K562 (cell line): ENCODE data around the gene APBB2. TPM values are rescaled to one million over a fixed set of nuclear protein-coding genes. Genes with fewer than 3 reads are reported as not detected.

Experiments
- ATAC-seq: fragments of 200-7000 bp; cut with Tn5 transposase; 3 replicates; pipeline ENCODE4 v1.9.1; 2020; ENCODE audit warnings: moderate library complexity
- BruUV-seq: library from RNA; stranded (reverse); fragments of 400-500 nt; replicated peaks from 2 replicates; lab custom pipeline; 2021; lab: Mats Ljungman, UMichigan
- CTCF ChIA-PET: fragments of 300-600 bp; formaldehyde crosslinking; extraction: SDS; loops from one replicate; lab custom pipeline; 2021; ENCODE audit warnings: low intra/inter-chr PET ratio; lab: Yijun Ruan, JAX
- POLR2A ChIA-PET: fragments of 300-600, 350-650 bp; sonication (Branson Sonifier 250); formaldehyde crosslinking; extraction: SDS; loops from one replicate; lab custom pipeline; 2021; ENCODE audit warnings: antibody characterized with exemption, inconsistent platforms; lab: Yijun Ruan, JAX
- DNase-seq, 4 experiments: peaks; one replicate each; pipeline versions ENCODE4 v3.0.0 to v3.0.0-alpha.2; 2011 to 2018; ENCODE audit warnings: low spot score in 3 of 4, mixed read lengths in 3 of 4; ENCODE audit errors: extremely low read depth in 1 of 4
- FAIRE-seq: peaks from 2 replicates; lab custom pipeline; 2011; peaks lifted over from hg19 to GRCh38; lab: Jason Lieb, UNC
- H2AFZ ChIP-seq: 2 replicates; pipeline ENCODE4 v1.6.0; 2011; ENCODE audit warnings: low read depth, low read length, control low read depth, inconsistent platforms
- H3K27ac ChIP-seq: fragments of 200-600 bp; 3 replicates; pipeline ENCODE4 v1.8.0; 2011; ENCODE audit warnings: low read depth, mild to moderate bottlenecking, control low read depth, inconsistent platforms, low read length, moderate library complexity, mixed read lengths; ENCODE audit errors: extremely low read depth
- H3K27me3 ChIP-seq, 2 experiments: fragments of 300-600 bp in 1 of 2; 2 replicates in 1 of 2; 3 replicates in 1 of 2; pipeline versions ENCODE4 v1.6.0 to v1.8.0; 2011; ENCODE audit warnings: inconsistent platforms in 2 of 2, low read length in 2 of 2, mild to moderate bottlenecking in 1 of 2, mixed read lengths in 1 of 2, moderate library complexity in 1 of 2; ENCODE audit not compliant: control insufficient read depth in 2 of 2, insufficient read depth in 2 of 2
- H3K36me3 ChIP-seq: fragments of 300-600 bp; 3 replicates; pipeline ENCODE4 v1.8.0; 2011; ENCODE audit warnings: mild to moderate bottlenecking, low read length, inconsistent platforms; ENCODE audit not compliant: control insufficient read depth, insufficient read depth
- H3K4me1 ChIP-seq, 2 experiments: fragments of 200-600 bp in 1 of 2; replicated peaks in 1 of 2; 2 replicates in 1 of 2; 3 replicates in 1 of 2; pipeline versions ENCODE4 v1.5.1 to v1.8.0; 2011; ENCODE audit warnings: inconsistent platforms in 2 of 2, low read length in 2 of 2, mild to moderate bottlenecking in 1 of 2, mixed read lengths in 1 of 2, moderate library complexity in 1 of 2; ENCODE audit not compliant: control insufficient read depth in 2 of 2, insufficient read depth in 2 of 2
- H3K4me2 ChIP-seq: 2 replicates; pipeline ENCODE4 v1.6.1; 2011; ENCODE audit warnings: low read length, control low read depth, inconsistent platforms, mixed read lengths; ENCODE audit not compliant: insufficient read depth
- H3K4me3 ChIP-seq: fragments of 200-600 bp; sonication (generic), shearing (Covaris generic); 2 replicates; pipeline ENCODE4 v1.5.1; 2016; ENCODE audit warnings: control low read depth, inconsistent platforms
- H3K79me2 ChIP-seq: fragments of 200-600 bp; 3 replicates; pipeline ENCODE4 v1.8.0; 2011; ENCODE audit warnings: low read length, inconsistent platforms; ENCODE audit not compliant: control insufficient read depth, insufficient read depth
- H3K9ac ChIP-seq, 2 experiments: 2 replicates each; pipeline versions ENCODE4 v1.6.0 to v1.6.1; 2011; ENCODE audit warnings: low read depth in 2 of 2, low read length in 2 of 2, control low read depth in 1 of 2, inconsistent platforms in 1 of 2, mild to moderate bottlenecking in 1 of 2, mixed read lengths in 1 of 2; ENCODE audit not compliant: insufficient read depth in 1 of 2
- H3K9me1 ChIP-seq: one replicate; pipeline ENCODE4 v1.6.0; 2011; ENCODE audit warnings: inconsistent platforms, mild to moderate bottlenecking, low read length, moderate library complexity; ENCODE audit not compliant: control insufficient read depth, insufficient read depth
- H3K9me3 ChIP-seq: replicated peaks from 2 replicates; pipeline ENCODE4 v1.5.1; 2011; ENCODE audit warnings: low read depth, low read length, inconsistent platforms; ENCODE audit not compliant: control insufficient read depth, insufficient read depth
- H4K20me1 ChIP-seq: replicated peaks from 2 replicates; pipeline ENCODE4 v1.6.1; 2011; ENCODE audit warnings: low read length, inconsistent platforms, mixed read lengths; ENCODE audit not compliant: control insufficient read depth, insufficient read depth
- CEBPB ChIP-seq: fragments of 450-650 bp; IDR thresholded peaks from 2 replicates; pipeline ENCODE4 v1.6.1; 2016; ENCODE audit warnings: missing genetic modification characterization, missing compliant biosample characterization
- E4F1 ChIP-seq: fragments of 250-450 bp; sonication (Bioruptor Pico); IDR thresholded peaks from 2 replicates; pipeline ENCODE4 v1.5.0; 2021; ENCODE audit warnings: mild to moderate bottlenecking, borderline replicate concordance
- GATA2 ChIP-seq: sonication (generic); formaldehyde crosslinking; IDR thresholded peaks from 2 replicates; pipeline ENCODE4 v1.4.0; 2020; ENCODE audit warnings: mild to moderate bottlenecking, missing genetic modification reagents
- KDM2B ChIP-seq: fragments of 250-450 bp; sonication (Bioruptor Pico); IDR thresholded peaks from 2 replicates; pipeline ENCODE4 v1.8.0; 2021; ENCODE audit warnings: mild to moderate bottlenecking, moderate library complexity
- MCM2 ChIP-seq: fragments of 450-650 bp; IDR thresholded peaks from 2 replicates; pipeline ENCODE4 v1.6.1; 2017; ENCODE audit warnings: low read depth, mild to moderate bottlenecking
- SRF ChIP-seq, 2 experiments: fragments of 250-450, 450-650 bp in 1 of 2; sonication (Bioruptor Pico) in 1 of 2; sonication (generic) in 1 of 2; formaldehyde crosslinking; IDR thresholded peaks; 2 replicates each; pipeline versions ENCODE4 v1.5.0 to v1.5.1; 2020 to 2022; ENCODE audit warnings: mild to moderate bottlenecking in 1 of 2, missing genetic modification reagents in 1 of 2
- TARDBP ChIP-seq: fragments of 450-650 bp; IDR thresholded peaks from 2 replicates; pipeline ENCODE4 v1.6.1; 2016
- UBTF ChIP-seq, 2 experiments: IDR thresholded peaks; 2 replicates each; pipeline ENCODE4 v1.6.1; 2012; ENCODE audit warnings: improper control_type of control experiment in 2 of 2, low read depth in 2 of 2, low read length in 2 of 2, borderline replicate concordance in 1 of 2
- VEZF1 ChIP-seq: fragments of 200-800 bp; sonication (Bioruptor generic); IDR thresholded peaks from 2 replicates; pipeline ENCODE4 v1.6.1; 2017; ENCODE audit warnings: missing genetic modification characterization, missing compliant biosample characterization
- ZNF395 ChIP-seq: fragments of 200-800 bp; sonication (Bioruptor generic); IDR thresholded peaks from 2 replicates; pipeline ENCODE4 v1.6.1; 2017; ENCODE audit warnings: missing genetic modification characterization, missing compliant biosample characterization
- ZNF644 ChIP-seq: fragments of 200-800 bp; sonication (Bioruptor generic); IDR thresholded peaks from 2 replicates; pipeline ENCODE4 v1.6.1; 2016; ENCODE audit warnings: low read depth, missing genetic modification characterization, missing compliant biosample characterization
- ZSCAN29 ChIP-seq: fragments of 450-650 bp; IDR thresholded peaks from 2 replicates; pipeline ENCODE4 v1.6.1; 2017
- WGBS: fragments of 100-300 bp; shearing (Covaris generic); methylation state at CpG from one replicate; pipeline ENCODE4 v1.1.6; 2016; ENCODE audit warnings: low coverage, mixed read lengths; ENCODE audit not compliant: insufficient coverage; ENCODE audit errors: missing lambda C conversion rate; 5-methylcytosine and 5-hydroxymethylcytosine counted together
- in situ Hi-C: fragments of 300-500 bp; cut with MboI; formaldehyde crosslinking; loops from 4 replicates; pipeline ENCODE4 v1.15.0; 2018; ENCODE audit warnings: inconsistent platforms, mixed read lengths
- intact Hi-C: fragments of 100-400 bp; cut with micrococcal nuclease; formaldehyde crosslinking; loops from 2 replicates; pipeline ENCODE4 v1.14.2; 2022
- polyA plus RNA-seq, 8 experiments: library from polyadenylated mRNA; depleted of rRNA in 4 of 8; stranded (reverse) in 5 of 8; unstranded in 3 of 8; fragments of >200 nt; fragmentation: Nextera tagmentation in 2 of 8; fragmentation: Illumina TruSeq in 1 of 8; extraction: Ambion mirVana in 2 of 8; extraction: Trizol in 1 of 8; gene quantifications; 2 replicates each; pipeline versions ENCODE4 v1.2.1 to v1.2.3, GENCODE V29; 2011 to 2014; ENCODE audit warnings: inconsistent platforms in 1 of 8, missing spikeins in 1 of 8
- total RNA-seq, 7 experiments: library from RNA; depleted of rRNA in 6 of 7; stranded (reverse); fragments of >200 nt in 6 of 7; fragmentation: Illumina TruSeq in 2 of 7; extraction: Trizol in 2 of 7; gene quantifications; 2 replicates each; pipeline versions ENCODE4 v1.2.1 to v1.2.3, GENCODE V29; 2011 to 2021; ENCODE audit warnings: low replicate concordance in 1 of 7

The APBB2 gene
- total and polyA plus RNA-seq, 9 of the 15 experiments (the other 6 are each of a cell fraction or from before 2014, with no cell fraction given): 0.08 to 2.1 (median 1.4) TPM

- no peak for TF ChIP-seq UBTF (IDR thresholded peaks at IDR 0.05; ENCODE audit: borderline replicate concordance in 1 of 2, low read depth in 2 of 2, low read length in 2 of 2)
These were observed 110.7 kb downstream of the APBB2 start (continued) for GRCh38 chr4:41103657-41104056.

GRCh38 chr4:41102414-41103092, 111.8 kb downstream of the APBB2 start:
- Histone ChIP-seq H2AFZ (no peak overlapping the region), H3K4me1 (no peaks in the 10 kb centered on the region), H3K9ac (no peak overlapping the region), H3K79me2 (no peaks in the 10 kb centered on the region), H3K27me3 (peaks cover 7 to 10% of the 10 kb centered on the region in 2 experiments; a peak in 3 of 5 replicates), H3K9me3 (no peaks in the 10 kb centered on the region), H3K9me1 (no peaks in the 10 kb centered on the region), H3K4me3 (no peak overlapping the region), H3K4me2 (no peak overlapping the region), H4K20me1 (no peaks in the 10 kb centered on the region), H3K27ac (no peak overlapping the region), H3K36me3 (no peaks in the 10 kb centered on the region)
- in situ Hi-C loops: no loop called here
- ChIA-PET CTCF (no interaction called here), POLR2A (no interaction called here)
- no peak for ATAC-seq
- intact Hi-C loops: no loop called here
- no TSS peak for BruUV-seq
- 1% methylated on average over 9 of the region's 9 CpGs for WGBS
- DNase-seq: no peak
- FAIRE-seq: no peak
- TF ChIP-seq ZNF395 (CRISPR knock-in tag): no peak
- TF ChIP-seq MCM2: no peak
- TF ChIP-seq ZNF644 (tag): no peak
- TF ChIP-seq TARDBP: no peak
- no peak for TF ChIP-seq GATA2
- TF ChIP-seq CEBPB (tag): no peak
- TF ChIP-seq E4F1 (CRISPR knock-in tag): no peak
- TF ChIP-seq VEZF1 (CRISPR knock-in tag): no peak
- TF ChIP-seq ZSCAN29: no peak
- TF ChIP-seq KDM2B: no peak
- TF ChIP-seq SRF (CRISPR knock-in tag; IDR thresholded peaks at IDR 0.05): no peak
